Breast epithelium (tissue), 3 donors: ENCODE measurements around the gene PSMG4.

Source experiments
- CTCF ChIP-seq, 3 donors: fragments of 450-650 bp; IDR thresholded peaks; one replicate each; pipeline ENCODE4 v1.5.1; 2016 to 2017; ENCODE audit warnings: antibody characterized with exemption in 3 of 3, mild to moderate bottlenecking in 3 of 3, moderate library complexity in 3 of 3
- POLR2A ChIP-seq: fragments of 450-650 bp; IDR thresholded peaks from one replicate; pipeline ENCODE4 v1.6.1; 2016; ENCODE audit warnings: antibody characterized with exemption, mild to moderate bottlenecking, moderate library complexity

- TF ChIP-seq POLR2A (no peak), CTCF (IDR thresholded peaks at IDR 0.05) (no peak)
Observed at GRCh38 chr6:3283641-3284435, 25.1 kb downstream of the PSMG4 start.
